WERI-Rb-1 (cell line): Measurements from ENCODE around the gene PRKCZ.

Experiments
- DNase-seq: peaks from one replicate; pipeline ENCODE4 v3.0.0-alpha.2; 2020
- H3K27ac ChIP-seq: fragments of 250-450 bp; sonication (Bioruptor Pico); 2 replicates; pipeline ENCODE4 v1.5.1; 2020; ENCODE audit warnings: mild to moderate bottlenecking, moderate library complexity
- H3K27me3 ChIP-seq: fragments of 250-450 bp; sonication (Bioruptor Pico); 2 replicates; pipeline ENCODE4 v1.5.1; 2021; ENCODE audit warnings: mild to moderate bottlenecking, low read depth, moderate library complexity; ENCODE audit not compliant: insufficient read depth, severe bottlenecking
- H3K36me3 ChIP-seq: fragments of 250-450 bp; sonication (Bioruptor Pico); 2 replicates; pipeline ENCODE4 v1.5.1; 2020; ENCODE audit warnings: mild to moderate bottlenecking, moderate library complexity
- H3K4me3 ChIP-seq: 2 replicates; pipeline ENCODE4 v1.5.1; 2011; ENCODE audit warnings: low read depth, mild to moderate bottlenecking, control low read depth, low read length
- H3K9me3 ChIP-seq: fragments of 250-450 bp; sonication (Bioruptor Pico); 2 replicates; pipeline ENCODE4 v1.5.1; 2021; ENCODE audit warnings: mild to moderate bottlenecking, moderate library complexity; ENCODE audit not compliant: severe bottlenecking
- TF ChIP-seq, protein P1 (sequence below): IDR thresholded peaks from 2 replicates; pipeline ENCODE4 v1.5.1; 2011; ENCODE audit warnings: low read depth, mild to moderate bottlenecking, control low read depth, inconsistent platforms, low read length

Gene PRKCZ

DNA sequence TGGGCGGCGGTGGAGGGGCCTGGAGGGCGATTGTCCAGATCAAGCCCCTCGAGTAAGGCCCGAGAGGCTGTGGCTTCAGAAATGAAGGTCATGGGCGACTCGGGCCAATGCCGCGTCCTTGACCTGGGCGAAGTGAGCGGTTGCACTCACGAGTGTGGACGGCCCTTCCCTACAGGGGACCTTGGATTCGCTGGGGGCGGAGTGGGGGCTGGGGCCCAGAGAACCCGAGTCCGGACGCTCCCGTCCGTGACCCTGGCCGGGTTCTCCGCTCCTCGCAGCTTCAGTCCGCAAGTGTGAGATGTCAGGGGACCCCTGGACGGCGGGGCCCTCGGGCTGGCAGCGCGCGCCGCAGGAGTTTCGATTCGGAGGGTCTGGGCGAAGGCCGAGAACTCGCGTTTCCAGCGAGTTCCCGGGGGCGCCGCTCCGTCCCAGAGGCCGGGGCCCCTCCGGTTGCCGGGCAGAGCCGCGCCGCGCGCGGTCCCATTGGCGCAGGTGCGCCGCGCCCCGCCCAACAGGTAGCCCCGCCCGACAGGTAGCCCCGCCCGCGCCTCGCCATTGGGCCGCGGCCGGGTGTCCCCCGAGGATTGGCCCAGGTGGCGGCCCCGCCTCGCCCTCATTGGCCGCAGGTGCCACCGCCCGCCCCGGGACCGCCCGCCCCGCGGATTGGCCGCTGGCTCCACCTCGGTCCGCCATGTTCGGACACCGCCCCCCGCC is at the start of gene PRKCZ:
PRKCZ (plus strand) TSS at position 694 of the 714 bp plus-strand sequence. CDS start 220 bp downstream, outside the sequence.
- Histone ChIP-seq H3K27me3 (no peaks in the 10 kb centered on the region), H3K9me3 (no peaks in the 10 kb centered on the region), H3K36me3 (no peaks in the 10 kb centered on the region), H3K4me3 (peak within 1 kb of the TSS; percentile 86), H3K27ac (peak within 1 kb of the TSS; percentile 82)
- DNase-seq, result peak; percentile 95
- TF ChIP-seq, protein P1, sequence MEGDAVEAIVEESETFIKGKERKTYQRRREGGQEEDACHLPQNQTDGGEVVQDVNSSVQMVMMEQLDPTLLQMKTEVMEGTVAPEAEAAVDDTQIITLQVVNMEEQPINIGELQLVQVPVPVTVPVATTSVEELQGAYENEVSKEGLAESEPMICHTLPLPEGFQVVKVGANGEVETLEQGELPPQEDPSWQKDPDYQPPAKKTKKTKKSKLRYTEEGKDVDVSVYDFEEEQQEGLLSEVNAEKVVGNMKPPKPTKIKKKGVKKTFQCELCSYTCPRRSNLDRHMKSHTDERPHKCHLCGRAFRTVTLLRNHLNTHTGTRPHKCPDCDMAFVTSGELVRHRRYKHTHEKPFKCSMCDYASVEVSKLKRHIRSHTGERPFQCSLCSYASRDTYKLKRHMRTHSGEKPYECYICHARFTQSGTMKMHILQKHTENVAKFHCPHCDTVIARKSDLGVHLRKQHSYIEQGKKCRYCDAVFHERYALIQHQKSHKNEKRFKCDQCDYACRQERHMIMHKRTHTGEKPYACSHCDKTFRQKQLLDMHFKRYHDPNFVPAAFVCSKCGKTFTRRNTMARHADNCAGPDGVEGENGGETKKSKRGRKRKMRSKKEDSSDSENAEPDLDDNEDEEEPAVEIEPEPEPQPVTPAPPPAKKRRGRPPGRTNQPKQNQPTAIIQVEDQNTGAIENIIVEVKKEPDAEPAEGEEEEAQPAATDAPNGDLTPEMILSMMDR, result no peak

DNA sequence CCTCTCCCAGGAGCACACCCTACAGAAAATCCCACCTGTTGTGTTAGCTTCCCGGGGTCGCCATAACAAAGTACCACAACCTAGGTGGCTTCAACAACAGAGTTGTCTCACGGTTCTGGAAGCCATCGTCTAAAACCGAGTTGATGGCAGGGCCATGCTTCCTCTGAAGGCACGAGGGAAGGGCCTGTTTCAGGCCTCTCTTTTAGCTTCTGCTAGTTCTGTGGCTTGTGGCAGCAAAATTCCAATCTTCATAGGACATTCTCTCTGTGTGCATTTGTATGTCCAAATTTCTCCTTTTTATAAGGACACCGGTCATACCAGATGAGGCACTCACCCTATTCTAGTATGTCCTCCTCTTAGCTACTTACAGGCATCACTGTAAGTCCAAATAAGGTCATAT is 49.8 kb upstream of the PRKCZ start:
- H3K9me3 ChIP-seq, result no peaks in the 10 kb centered on the region
- no peaks in the 10 kb centered on the region for H3K36me3 ChIP-seq
- no peak for DNase-seq
- no peak overlapping the region for H3K4me3 ChIP-seq
- TF ChIP-seq, protein P1, result no peak
- H3K27me3 ChIP-seq, result no peaks in the 10 kb centered on the region
- H3K27ac ChIP-seq, result no peak overlapping the region

DNA sequence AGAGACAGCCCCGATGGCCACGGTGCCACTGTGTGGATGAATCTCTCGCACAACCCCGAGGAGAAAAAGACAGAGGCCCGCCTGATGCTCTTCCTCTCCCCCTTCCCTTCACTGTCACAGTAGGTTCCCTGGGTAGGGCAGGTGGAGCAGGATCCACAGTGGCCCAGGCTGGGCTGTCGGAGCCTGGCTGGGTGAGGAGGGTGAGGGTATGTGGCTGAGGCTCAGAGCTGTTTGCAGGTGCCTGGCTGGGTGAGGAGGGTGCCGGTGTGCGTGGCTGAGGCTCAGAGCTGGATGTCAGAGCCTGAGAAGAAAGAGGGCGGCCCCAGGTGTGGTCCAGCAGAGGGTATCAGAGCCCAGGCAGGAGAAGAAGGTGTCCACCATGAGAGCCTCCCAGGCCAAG is 49.4 kb upstream of the PRKCZ start:
- no peaks in the 10 kb centered on the region for H3K27me3 ChIP-seq
- H3K9me3 ChIP-seq, result no peaks in the 10 kb centered on the region
- TF ChIP-seq, protein P1, result no peak
- no peak overlapping the region for H3K27ac ChIP-seq
- H3K4me3 ChIP-seq, result no peak overlapping the region
- DNase-seq, result no peak
- no peaks in the 10 kb centered on the region for H3K36me3 ChIP-seq

DNA sequence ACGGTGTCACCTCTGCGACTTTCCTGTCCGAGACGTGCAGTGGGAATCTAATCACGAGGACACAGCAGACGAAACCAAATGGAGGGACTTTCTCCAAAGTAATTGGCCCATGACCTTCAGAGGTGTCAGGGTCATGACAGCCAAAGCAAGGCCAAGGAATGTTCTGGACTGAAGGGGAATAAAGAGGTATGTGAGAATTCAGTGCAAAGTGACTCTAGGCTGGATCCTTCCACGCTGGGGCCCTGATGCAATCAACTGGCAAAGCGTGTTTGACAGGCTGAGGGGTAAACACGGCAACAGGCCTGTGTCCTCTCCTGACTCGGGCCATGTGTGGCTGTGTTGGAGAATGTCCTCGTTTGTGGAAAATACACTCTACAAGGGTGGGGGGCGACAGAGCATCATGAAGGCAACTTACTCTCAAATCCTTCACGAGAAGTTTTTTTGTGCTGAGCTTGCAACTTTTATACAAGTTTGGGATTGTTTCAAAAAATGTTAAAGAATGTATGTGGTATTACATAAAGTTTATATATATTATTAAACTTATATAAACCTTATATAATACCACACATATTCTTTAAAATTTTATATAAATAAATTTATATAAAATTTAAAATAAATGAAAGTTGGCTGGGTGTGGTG is 48.3 kb upstream of the PRKCZ start:
- Histone ChIP-seq H3K27me3 (no peaks in the 10 kb centered on the region), H3K36me3 (no peaks in the 10 kb centered on the region), H3K4me3 (no peak overlapping the region), H3K27ac (no peak overlapping the region), H3K9me3 (no peaks in the 10 kb centered on the region)
- TF ChIP-seq, protein P1, result no peak
- DNase-seq, result no peak

DNA sequence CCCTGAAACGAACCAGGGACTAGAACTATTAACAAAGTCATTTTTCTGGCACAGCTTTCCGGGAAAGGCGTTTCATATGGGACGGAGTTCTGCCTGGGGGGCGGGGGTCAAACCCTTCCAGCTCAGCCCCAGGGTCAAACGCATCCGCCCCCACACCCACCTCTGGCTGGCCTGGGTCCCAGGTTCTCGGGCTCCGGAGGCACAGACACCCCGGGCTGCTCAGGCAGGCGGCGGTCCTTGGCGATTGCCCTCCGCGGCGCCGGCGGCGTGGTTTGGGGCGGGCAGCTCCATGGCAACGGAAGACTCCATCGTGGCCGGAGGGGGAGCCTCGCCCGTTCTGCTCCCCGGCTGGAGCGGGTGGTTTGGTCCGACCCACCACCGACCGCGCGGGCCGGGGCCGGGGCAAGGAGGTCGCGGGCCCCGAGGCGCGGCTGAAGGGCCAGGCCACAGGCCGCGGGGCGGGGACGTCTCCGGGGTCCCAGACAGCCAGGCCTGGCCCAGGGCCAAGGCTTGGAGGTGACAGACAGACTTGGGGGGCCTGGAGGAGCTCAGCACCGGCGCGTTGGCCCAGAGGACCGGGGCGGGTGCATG is 46.6 kb upstream of the PRKCZ start, which contains the start of gene CFAP74:
CFAP74 (minus strand) TSS at position 246 of the 591 bp plus-strand sequence. CDS start 12,830 bp downstream, outside the sequence.
- no peaks in the 10 kb centered on the region for H3K36me3 ChIP-seq
- TF ChIP-seq, protein P1, result no peak
- peak within 1 kb of the TSS; percentile 23 for H3K4me3 ChIP-seq
- no peak within 1 kb of the TSS for H3K27ac ChIP-seq
- peak; percentile 70 for DNase-seq
- H3K27me3 ChIP-seq, result no peaks in the 10 kb centered on the region
- no peaks in the 10 kb centered on the region for H3K9me3 ChIP-seq
